Measurements from ENCODE around the gene CLDN16. TPM values are rescaled to one million over a fixed set of nuclear protein-coding genes. Genes with fewer than 3 reads are reported as not detected.

CLDN16 gene
- total RNA-seq, 4 donors from 2014 or later = 0.38 to 0.64 TPM; not detected in 2

- Histone ChIP-seq H3K27me3 (no peaks in the 10 kb centered on the region), H3K4me3 (no peak overlapping the region), H3K27ac (no peak overlapping the region), H3K4me1 (peaks cover 0 to 38% (median 0%) of the 10 kb centered on the region in 3 donors), H3K9me3 (no peaks in the 10 kb centered on the region), H3K36me3 (no peaks in the 10 kb centered on the region)
- no peak for DNase-seq
- whole genome bisulfite sequencing, 2 donors = 25 to 31% methylated on average over 2 of the region's 2 CpGs
- intact Hi-C loops (cut with DNase I) = loop anchor here (10.0 kb wide), 1 partner anchor 50 kb away; no protein-coding TSS in a partner anchor
- TF ChIP-seq CTCF (IDR thresholded peaks at IDR 0.05) (peak; percentile 31 to 88 (median 70)), POLR2A (IDR thresholded peaks at IDR 0.05) (no peak)
Measured at GRCh38 chr3:190384309-190384756, 3.6 kb upstream of the CLDN16 start.

- intact Hi-C loops (cut with DNase I) = loop anchor here (10.0 kb wide), 1 partner anchor 51 kb away; no protein-coding TSS in a partner anchor
- Histone ChIP-seq H3K27ac (no peak overlapping the region), H3K9me3 (no peaks in the 10 kb centered on the region), H3K4me1 (peaks cover 0 to 38% (median 0%) of the 10 kb centered on the region in 3 donors), H3K27me3 (no peaks in the 10 kb centered on the region), H3K36me3 (no peaks in the 10 kb centered on the region), H3K4me3 (no peak overlapping the region)
- no peak for DNase-seq
- 33 to 51% methylated on average over 8 of the region's 8 CpGs for WGBS, 2 donors
- TF ChIP-seq CTCF (IDR thresholded peaks at IDR 0.05) (no peak), POLR2A (IDR thresholded peaks at IDR 0.05) (no peak)
Measured at GRCh38 chr3:190385731-190386688, 2.0 kb upstream of the CLDN16 start.

GRCh38 chr3:190388703-190389102, 740 bp downstream of the CLDN16 start:
- DNase-seq = no peak
- Histone ChIP-seq H3K36me3 (no peaks in the 10 kb centered on the region), H3K4me3 (no peak overlapping the region), H3K27ac (no peak overlapping the region), H3K4me1 (peaks cover 0 to 21% (median 0%) of the 10 kb centered on the region in 3 donors), H3K9me3 (no peaks in the 10 kb centered on the region), H3K27me3 (no peaks in the 10 kb centered on the region)
- 71 to 79% methylated on average over 3 of the region's 3 CpGs for WGBS, 2 donors
- TF ChIP-seq CTCF (IDR thresholded peaks at IDR 0.05) (no peak), POLR2A (IDR thresholded peaks at IDR 0.05) (no peak)
- intact Hi-C loops (cut with DNase I) = loop anchor here (10.0 kb wide), 1 partner anchor 54 kb away; no protein-coding TSS in a partner anchor

GRCh38 chr3:190396001-190396400, 8.0 kb downstream of the CLDN16 start:
- no peak overlapping the region for H3K4me3 ChIP-seq
- intact Hi-C loops (cut with DNase I) = no loop called here

More at GRCh38 chr3:190396001-190396400, 8.0 kb downstream of the CLDN16 start:
- no peak for DNase-seq
- Histone ChIP-seq H3K36me3 (no peaks in the 10 kb centered on the region), H3K27ac (no peak overlapping the region), H3K4me1 (no peaks in the 10 kb centered on the region), H3K27me3 (no peaks in the 10 kb centered on the region), H3K9me3 (no peaks in the 10 kb centered on the region)
- TF ChIP-seq POLR2A (IDR thresholded peaks at IDR 0.05) (no peak), CTCF (IDR thresholded peaks at IDR 0.05) (no peak)
